OCI-LY3 (cell line): ENCODE data around the gene WDSUB1.

Experiments used
- EZH2phosphoT487 ChIP-seq: fragments of 200-600 bp; shearing (Covaris generic); IDR thresholded peaks from 2 replicates; pipeline ENCODE4 v1.6.1; 2018; ENCODE audit warnings: antibody characterized with exemption, mixed run types, low read depth
- TF ChIP-seq, protein P1 (sequence below): fragments of 200-600, 300-600 bp; sonication (generic); IDR thresholded peaks from 2 replicates; pipeline ENCODE4 v1.5.1; 2014; ENCODE audit warnings: antibody characterized with exemption, low read length, low read depth

DNA sequence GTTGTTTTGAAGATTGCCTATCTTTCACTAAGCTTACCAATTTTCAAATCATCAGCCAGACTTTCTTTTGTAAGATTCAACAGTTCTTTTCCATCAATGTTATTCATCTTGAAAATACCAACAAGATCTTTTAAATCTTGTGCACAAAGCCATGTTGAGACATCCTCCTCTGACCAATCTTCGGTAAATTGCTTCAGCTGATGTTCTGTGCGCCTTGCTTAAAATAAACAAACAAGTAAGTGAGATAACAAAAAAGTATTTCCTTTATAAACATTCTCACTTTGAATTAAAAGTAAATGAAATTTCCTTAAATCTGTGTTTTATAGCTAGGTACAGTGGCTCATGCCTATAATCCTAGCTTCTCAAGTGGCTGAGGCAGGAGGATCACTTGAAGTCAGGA is 30.3 kb downstream of the WDSUB1 start:
- no peak for TF ChIP-seq EZH2phosphoT487
- TF ChIP-seq, protein P1, sequence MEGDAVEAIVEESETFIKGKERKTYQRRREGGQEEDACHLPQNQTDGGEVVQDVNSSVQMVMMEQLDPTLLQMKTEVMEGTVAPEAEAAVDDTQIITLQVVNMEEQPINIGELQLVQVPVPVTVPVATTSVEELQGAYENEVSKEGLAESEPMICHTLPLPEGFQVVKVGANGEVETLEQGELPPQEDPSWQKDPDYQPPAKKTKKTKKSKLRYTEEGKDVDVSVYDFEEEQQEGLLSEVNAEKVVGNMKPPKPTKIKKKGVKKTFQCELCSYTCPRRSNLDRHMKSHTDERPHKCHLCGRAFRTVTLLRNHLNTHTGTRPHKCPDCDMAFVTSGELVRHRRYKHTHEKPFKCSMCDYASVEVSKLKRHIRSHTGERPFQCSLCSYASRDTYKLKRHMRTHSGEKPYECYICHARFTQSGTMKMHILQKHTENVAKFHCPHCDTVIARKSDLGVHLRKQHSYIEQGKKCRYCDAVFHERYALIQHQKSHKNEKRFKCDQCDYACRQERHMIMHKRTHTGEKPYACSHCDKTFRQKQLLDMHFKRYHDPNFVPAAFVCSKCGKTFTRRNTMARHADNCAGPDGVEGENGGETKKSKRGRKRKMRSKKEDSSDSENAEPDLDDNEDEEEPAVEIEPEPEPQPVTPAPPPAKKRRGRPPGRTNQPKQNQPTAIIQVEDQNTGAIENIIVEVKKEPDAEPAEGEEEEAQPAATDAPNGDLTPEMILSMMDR: no peak
